Activated T-cell treated with anti-CD3 and anti-CD28 coated beads, Interleukin-2, amount 50 U/mL, for 24 hours (primary cell): ENCODE data around the gene EVPL.

Source experiments
- DNase-seq: peaks from one replicate; pipeline ENCODE4 v3.0.0-alpha.2; 2020
- H3K27ac Mint-ChIP-seq: 2 replicates; pipeline ENCODE4 v1.8.0; 2020; ENCODE audit warnings: mild to moderate bottlenecking, mixed read lengths
- H3K27me3 Mint-ChIP-seq: 2 replicates; pipeline ENCODE4 v1.8.0; 2020; ENCODE audit warnings: mixed read lengths
- H3K36me3 Mint-ChIP-seq: 2 replicates; pipeline ENCODE4 v1.8.0; 2020; ENCODE audit warnings: low read depth, mixed read lengths
- H3K4me1 Mint-ChIP-seq: 2 replicates; pipeline ENCODE4 v1.8.0; 2020; ENCODE audit warnings: low read depth, mixed read lengths
- H3K4me3 Mint-ChIP-seq: 2 replicates; pipeline ENCODE4 v1.8.0; 2020; ENCODE audit warnings: mild to moderate bottlenecking, moderate library complexity, mixed read lengths
- H3K9me3 Mint-ChIP-seq: 2 replicates; pipeline ENCODE4 v1.8.0; 2020; ENCODE audit warnings: mixed read lengths

Gene EVPL

GRCh38 chr17:76017481-76018339 is 9.4 kb downstream of the EVPL start:
- no peak overlapping the region for H3K27ac Mint-ChIP-seq
- no peak for DNase-seq
- no peak overlapping the region for H3K4me3 Mint-ChIP-seq
- no peaks in the 10 kb centered on the region for H3K27me3 Mint-ChIP-seq
- H3K9me3 Mint-ChIP-seq: no peaks in the 10 kb centered on the region
- no peaks in the 10 kb centered on the region for H3K36me3 Mint-ChIP-seq
- H3K4me1 Mint-ChIP-seq: peaks cover 6% of the 10 kb centered on the region

GRCh38 chr17:76014925-76015261 is 12.2 kb downstream of the EVPL start:
- DNase-seq: no peak
- no peak overlapping the region for H3K4me3 Mint-ChIP-seq
- H3K36me3 Mint-ChIP-seq: no peaks in the 10 kb centered on the region
- H3K4me1 Mint-ChIP-seq: peaks cover 6% of the 10 kb centered on the region
- H3K27me3 Mint-ChIP-seq: no peaks in the 10 kb centered on the region
- H3K27ac Mint-ChIP-seq: no peak overlapping the region
- H3K9me3 Mint-ChIP-seq: no peaks in the 10 kb centered on the region

- Mint-ChIP-seq H3K4me1 (peaks cover 6% of the 10 kb centered on the region), H3K27ac (no peak overlapping the region), H3K36me3 (no peaks in the 10 kb centered on the region), H3K9me3 (no peaks in the 10 kb centered on the region), H3K27me3 (no peaks in the 10 kb centered on the region), H3K4me3 (no peak overlapping the region)
- DNase-seq: peak; percentile 85
Observed at GRCh38 chr17:76014100-76014924, 12.8 kb downstream of the EVPL start.

- Mint-ChIP-seq H3K36me3 (no peaks in the 10 kb centered on the region), H3K4me3 (no peak overlapping the region), H3K27ac (no peak overlapping the region), H3K9me3 (no peaks in the 10 kb centered on the region), H3K4me1 (peaks cover 6% of the 10 kb centered on the region), H3K27me3 (no peaks in the 10 kb centered on the region)
- no peak for DNase-seq
Observed at GRCh38 chr17:76013377-76013932, 13.7 kb downstream of the EVPL start.

GRCh38 chr17:76011951-76012350 is 15.2 kb downstream of the EVPL start:
- no peak overlapping the region for H3K4me3 Mint-ChIP-seq
- DNase-seq: no peak
- H3K36me3 Mint-ChIP-seq: no peaks in the 10 kb centered on the region
- no peak overlapping the region for H3K27ac Mint-ChIP-seq
- H3K4me1 Mint-ChIP-seq: peaks cover 6% of the 10 kb centered on the region
- H3K27me3 Mint-ChIP-seq: no peaks in the 10 kb centered on the region
- H3K9me3 Mint-ChIP-seq: no peaks in the 10 kb centered on the region

- peaks cover 6% of the 10 kb centered on the region for H3K4me1 Mint-ChIP-seq
- H3K27me3 Mint-ChIP-seq: no peaks in the 10 kb centered on the region
- no peak overlapping the region for H3K27ac Mint-ChIP-seq
- peaks cover 7% of the 10 kb centered on the region for H3K36me3 Mint-ChIP-seq
- H3K4me3 Mint-ChIP-seq: no peak overlapping the region
- no peak for DNase-seq
- no peaks in the 10 kb centered on the region for H3K9me3 Mint-ChIP-seq
Observed at GRCh38 chr17:76009969-76010661, 17.0 kb downstream of the EVPL start.

- Mint-ChIP-seq H3K4me1 (peaks cover 6% of the 10 kb centered on the region), H3K27me3 (no peaks in the 10 kb centered on the region), H3K27ac (no peak overlapping the region), H3K36me3 (peaks cover 8% of the 10 kb centered on the region), H3K4me3 (no peak overlapping the region), H3K9me3 (no peaks in the 10 kb centered on the region)
- no peak for DNase-seq
Observed at GRCh38 chr17:76009447-76009846, 17.7 kb downstream of the EVPL start.

- no peak overlapping the region for H3K4me3 Mint-ChIP-seq
- no peaks in the 10 kb centered on the region for H3K27me3 Mint-ChIP-seq
- peaks cover 8% of the 10 kb centered on the region for H3K36me3 Mint-ChIP-seq
- H3K4me1 Mint-ChIP-seq: peaks cover under 1% of the 10 kb centered on the region
- no peaks in the 10 kb centered on the region for H3K9me3 Mint-ChIP-seq
- DNase-seq: no peak
- no peak overlapping the region for H3K27ac Mint-ChIP-seq
Observed at GRCh38 chr17:76008630-76009425, 18.3 kb downstream of the EVPL start.

GRCh38 chr17:76008208-76008607 is 18.9 kb downstream of the EVPL start:
- H3K27me3 Mint-ChIP-seq: no peaks in the 10 kb centered on the region
- no peak for DNase-seq
- no peaks in the 10 kb centered on the region for H3K9me3 Mint-ChIP-seq
- H3K27ac Mint-ChIP-seq: no peak overlapping the region
- H3K36me3 Mint-ChIP-seq: peaks cover 8% of the 10 kb centered on the region
- no peak overlapping the region for H3K4me3 Mint-ChIP-seq
- H3K4me1 Mint-ChIP-seq: no peaks in the 10 kb centered on the region

GRCh38 chr17:76007850-76008165 is 19.3 kb downstream of the EVPL start:
- Mint-ChIP-seq H3K36me3 (peaks cover 8% of the 10 kb centered on the region), H3K27me3 (no peaks in the 10 kb centered on the region), H3K4me1 (no peaks in the 10 kb centered on the region), H3K27ac (no peak overlapping the region), H3K9me3 (no peaks in the 10 kb centered on the region), H3K4me3 (no peak overlapping the region)
- no peak for DNase-seq

GRCh38 chr17:76007131-76007849 is 19.8 kb downstream of the EVPL start:
- Mint-ChIP-seq H3K4me3 (no peak overlapping the region), H3K36me3 (peaks cover 8% of the 10 kb centered on the region), H3K9me3 (no peaks in the 10 kb centered on the region)

GRCh38 chr17:76005263-76006149 is 21.6 kb downstream of the EVPL start:
- DNase-seq: peak; percentile 84
- Mint-ChIP-seq H3K4me1 (no peaks in the 10 kb centered on the region), H3K4me3 (no peak overlapping the region), H3K27me3 (no peaks in the 10 kb centered on the region), H3K27ac (peak overlapping the region; percentile 45), H3K36me3 (peaks cover 8% of the 10 kb centered on the region), H3K9me3 (no peaks in the 10 kb centered on the region)

More at GRCh38 chr17:76007131-76007849, 19.8 kb downstream of the EVPL start:
- DNase-seq: no peak
- Mint-ChIP-seq H3K27ac (no peak overlapping the region), H3K27me3 (no peaks in the 10 kb centered on the region), H3K4me1 (no peaks in the 10 kb centered on the region)
